Adipocyte (in vitro differentiated cells): ENCODE data around the gene SAMD15.
A peak's percentile ranks its signal among the peaks of the same experiment; 100 is the strongest.

Experiments used
- DNase-seq: peaks from one replicate; pipeline ENCODE4 v3.0.0-alpha.2; 2015; ENCODE audit warnings: low read depth
- H3K27me3 ChIP-seq: replicated peaks from 2 replicates; pipeline ENCODE4 v1.7.0; 2013; ENCODE audit warnings: mild to moderate bottlenecking, low read length, moderate library complexity; ENCODE audit not compliant: control insufficient read depth, insufficient read depth
- H3K36me3 ChIP-seq: 2 replicates; pipeline ENCODE4 v1.7.0; 2013; ENCODE audit warnings: low read length, mild to moderate bottlenecking, moderate library complexity; ENCODE audit not compliant: control insufficient read depth, insufficient read depth, severe bottlenecking
- H3K4me1 ChIP-seq: 2 replicates; pipeline ENCODE4 v1.7.0; 2013; ENCODE audit warnings: mild to moderate bottlenecking, low read length, moderate library complexity; ENCODE audit not compliant: control insufficient read depth, insufficient read depth
- H3K4me3 ChIP-seq: 2 replicates; pipeline ENCODE4 v1.7.0; 2013; ENCODE audit warnings: mild to moderate bottlenecking, low read length, moderate library complexity
- H3K9ac ChIP-seq: 2 replicates; pipeline ENCODE4 v1.7.0; 2013; ENCODE audit warnings: mild to moderate bottlenecking, low read length, moderate library complexity
- H3K9me3 ChIP-seq: 2 replicates; pipeline ENCODE4 v1.7.0; 2013; ENCODE audit warnings: mild to moderate bottlenecking, low read length, moderate library complexity; ENCODE audit not compliant: control insufficient read depth

SAMD15 gene

GRCh38 chr14:77421201-77421600 is 44.0 kb downstream of the SAMD15 start:
- no peaks in the 10 kb centered on the region for H3K27me3 ChIP-seq
- H3K9me3 ChIP-seq: peaks cover 6% of the 10 kb centered on the region
- H3K4me1 ChIP-seq: peaks cover 14% of the 10 kb centered on the region
- peak; percentile 27 for DNase-seq
- no peak overlapping the region for H3K9ac ChIP-seq
- H3K4me3 ChIP-seq: peak overlapping the region; percentile 17
- peaks cover 27% of the 10 kb centered on the region for H3K36me3 ChIP-seq

GRCh38 chr14:77423423-77423822 is 46.2 kb downstream of the SAMD15 start, which contains the start of gene NOXRED1:
Gene NOXRED1, minus strand, starts transcription at chr14:77423523. Its CDS starts 634 bp downstream, at chr14:77422889.
- Histone ChIP-seq H3K4me1 (peaks cover 14% of the 10 kb centered on the region), H3K9me3 (peaks cover 6% of the 10 kb centered on the region), H3K27me3 (no peaks in the 10 kb centered on the region), H3K4me3 (no peak within 1 kb of the TSS), H3K9ac (no peak within 1 kb of the TSS), H3K36me3 (peaks cover 49% of the 10 kb centered on the region)
- no peak for DNase-seq

- Histone ChIP-seq H3K27me3 (no peaks in the 10 kb centered on the region), H3K36me3 (peaks cover 63% of the 10 kb centered on the region), H3K9ac (no peak overlapping the region), H3K4me3 (no peak overlapping the region), H3K4me1 (peaks cover 14% of the 10 kb centered on the region), H3K9me3 (peaks cover 2% of the 10 kb centered on the region)
- DNase-seq: no peak
These were observed 47.7 kb downstream of the SAMD15 start for GRCh38 chr14:77424862-77425261.

- Histone ChIP-seq H3K4me3 (no peak overlapping the region), H3K9ac (no peak overlapping the region), H3K4me1 (peaks cover 5% of the 10 kb centered on the region), H3K36me3 (peaks cover 75% of the 10 kb centered on the region), H3K9me3 (no peaks in the 10 kb centered on the region), H3K27me3 (no peaks in the 10 kb centered on the region)
- DNase-seq: no peak
These were observed 49.2 kb downstream of the SAMD15 start for GRCh38 chr14:77426396-77426795.

GRCh38 chr14:77436042-77436441 is 58.9 kb downstream of the SAMD15 start:
- H3K36me3 ChIP-seq: peaks cover 81% of the 10 kb centered on the region
- H3K27me3 ChIP-seq: no peaks in the 10 kb centered on the region
- no peak for DNase-seq
- H3K4me1 ChIP-seq: no peaks in the 10 kb centered on the region
- H3K9ac ChIP-seq: no peak overlapping the region
- H3K4me3 ChIP-seq: no peak overlapping the region
- no peaks in the 10 kb centered on the region for H3K9me3 ChIP-seq

- H3K4me3 ChIP-seq: no peak overlapping the region
- H3K9me3 ChIP-seq: no peaks in the 10 kb centered on the region
- no peaks in the 10 kb centered on the region for H3K27me3 ChIP-seq
- no peak for DNase-seq
- H3K36me3 ChIP-seq: peaks cover 82% of the 10 kb centered on the region
- H3K9ac ChIP-seq: no peak overlapping the region
- no peaks in the 10 kb centered on the region for H3K4me1 ChIP-seq
These were observed 61.4 kb downstream of the SAMD15 start for GRCh38 chr14:77438596-77438995.

- peaks cover 81% of the 10 kb centered on the region for H3K36me3 ChIP-seq
- no peaks in the 10 kb centered on the region for H3K9me3 ChIP-seq
- DNase-seq: no peak
- H3K4me1 ChIP-seq: no peaks in the 10 kb centered on the region
- H3K9ac ChIP-seq: no peak overlapping the region
- H3K4me3 ChIP-seq: no peak overlapping the region
- H3K27me3 ChIP-seq: no peaks in the 10 kb centered on the region
These were observed 62.7 kb downstream of the SAMD15 start for GRCh38 chr14:77439861-77440260.
